PFSK-1 (cell line): ENCODE data around the gene TBC1D9B.

Experiments used
- FOXP2 ChIP-seq: optimal IDR thresholded peaks from 2 replicates; pipeline ENCODE3; 2011; ENCODE audit warnings: borderline replicate concordance, control low read depth, inconsistent platforms; ENCODE audit not compliant: insufficient read depth; ENCODE audit errors: extremely low read length, extremely low read depth
- POLR2AphosphoS5 ChIP-seq: IDR thresholded peaks from 2 replicates; pipeline ENCODE4 v1.6.1; 2012; ENCODE audit warnings: low read depth, mild to moderate bottlenecking, control low read depth, low read length, moderate library complexity
- REST ChIP-seq, 2 experiments: IDR thresholded peaks; 2 replicates each; pipeline versions ENCODE4 v1.6.1 to v1.8.0; 2011 to 2012; ENCODE audit warnings: low read depth in 2 of 2, low read length in 2 of 2, control low read depth in 1 of 2, inconsistent platforms in 1 of 2, mild to moderate bottlenecking in 1 of 2, moderate library complexity in 1 of 2; ENCODE audit not compliant: insufficient read depth in 1 of 2
- SIN3A ChIP-seq: IDR thresholded peaks from 2 replicates; pipeline ENCODE4 v1.6.1; 2012; ENCODE audit warnings: mild to moderate bottlenecking, low read length, moderate library complexity, borderline replicate concordance; ENCODE audit not compliant: insufficient read depth
- TAF1 ChIP-seq: IDR thresholded peaks from 2 replicates; pipeline ENCODE4 v1.6.1; 2012; ENCODE audit warnings: low read length, control low read depth, borderline replicate concordance; ENCODE audit not compliant: insufficient read depth

TBC1D9B gene

GRCh38 chr5:179874136-179874535 lies 33.6 kb downstream of the TBC1D9B start:
- TF ChIP-seq FOXP2 = no peak
- no peak for TF ChIP-seq POLR2AphosphoS5
- no peak for TF ChIP-seq SIN3A
- no peak for TF ChIP-seq TAF1
- TF ChIP-seq REST (IDR thresholded peaks at IDR 0.05; ENCODE audit: insufficient read depth in 1 of 2, low read depth in 2 of 2, low read length in 2 of 2) = no peak

GRCh38 chr5:179873588-179874110 lies 34.0 kb downstream of the TBC1D9B start:
- TF ChIP-seq SIN3A = no peak
- TF ChIP-seq POLR2AphosphoS5 = no peak
- no peak for TF ChIP-seq FOXP2

- TF ChIP-seq SIN3A (no peak), POLR2AphosphoS5 (no peak), TAF1 (no peak), REST (IDR thresholded peaks at IDR 0.05; ENCODE audit: insufficient read depth in 1 of 2, low read depth in 2 of 2, low read length in 2 of 2) (no peak), FOXP2 (no peak)
These were observed 34.7 kb downstream of the TBC1D9B start for GRCh38 chr5:179872828-179873575.

- TF ChIP-seq POLR2AphosphoS5 = no peak
- TF ChIP-seq FOXP2 = no peak
- TF ChIP-seq SIN3A = no peak
- TF ChIP-seq TAF1 = no peak
- TF ChIP-seq REST (IDR thresholded peaks at IDR 0.05; ENCODE audit: insufficient read depth in 1 of 2, low read depth in 2 of 2, low read length in 2 of 2) = no peak
These were observed 35.5 kb downstream of the TBC1D9B start for GRCh38 chr5:179872055-179872827.

GRCh38 chr5:179870952-179871351 lies 36.7 kb downstream of the TBC1D9B start:
- TF ChIP-seq TAF1 (no peak), REST (IDR thresholded peaks at IDR 0.05; ENCODE audit: insufficient read depth in 1 of 2, low read depth in 2 of 2, low read length in 2 of 2) (no peak), SIN3A (no peak), POLR2AphosphoS5 (no peak), FOXP2 (no peak)
